ENCODE results near the gene MPP4.

The MPP4 gene

GRCh38 chr2:201630577-201630976, 67.9 kb downstream of the MPP4 start:
- no peak for DNase-seq (ENCODE audit: low read depth in 2 of 3, low spot score in 2 of 3)

DNA sequence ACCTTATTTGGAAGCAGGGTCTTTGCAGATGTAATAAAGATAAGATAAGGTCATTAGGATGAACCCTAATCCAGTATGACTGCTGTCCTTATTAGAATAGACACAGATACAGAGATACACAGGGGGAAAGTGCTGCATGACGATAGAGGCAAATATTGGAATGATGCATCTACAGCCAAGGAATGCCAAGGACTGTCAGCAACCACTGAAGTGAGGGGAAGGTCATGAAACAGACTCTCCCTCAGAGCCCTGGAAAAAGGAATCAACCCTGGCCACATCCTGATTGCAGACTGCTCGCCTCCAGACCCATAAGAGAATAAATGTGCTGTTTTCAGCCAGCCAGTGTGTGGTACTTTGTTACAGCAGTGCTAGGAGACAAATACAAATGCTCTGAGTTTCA, 69.9 kb downstream of the MPP4 start:
- no peak for DNase-seq (ENCODE audit: low read depth in 2 of 3, low spot score in 2 of 3)

DNA sequence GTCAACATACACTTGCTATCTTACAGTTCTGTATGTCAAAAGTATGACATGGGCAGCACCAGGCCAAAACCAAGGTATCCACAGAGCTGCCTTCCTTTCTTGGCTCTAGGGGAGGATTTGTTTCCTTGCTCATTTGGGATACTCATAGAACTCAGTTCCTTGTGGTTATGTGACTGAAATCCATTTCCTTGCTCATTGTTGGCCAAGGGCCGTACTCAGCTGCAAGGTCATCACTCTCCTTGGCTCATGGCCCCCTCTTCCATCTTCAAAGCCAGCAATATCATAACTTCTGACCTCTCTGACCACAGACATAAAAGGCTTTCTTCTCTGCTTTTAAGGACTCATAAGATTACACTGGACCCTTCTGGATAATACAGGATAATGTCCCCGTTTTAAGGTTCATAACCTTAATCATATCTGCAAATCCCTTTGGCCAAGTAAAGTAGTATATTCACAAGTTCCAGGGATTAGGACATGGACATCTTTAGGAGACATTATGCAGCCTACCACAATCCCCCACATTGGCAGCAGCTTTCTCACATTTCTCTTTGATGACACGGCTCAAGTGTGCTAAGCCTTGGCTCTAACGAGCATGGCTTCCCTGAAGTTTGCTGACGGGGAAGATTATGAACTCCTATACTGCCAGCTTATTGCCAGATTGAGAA, 76.0 kb downstream of the MPP4 start:
- DNase-seq (ENCODE audit: low read depth in 2 of 3, low spot score in 2 of 3), result no peak

- no peak for DNase-seq (ENCODE audit: low read depth in 2 of 3, low spot score in 2 of 3)
Measured at GRCh38 chr2:201621293-201621999, 77.0 kb downstream of the MPP4 start.

GRCh38 chr2:201618744-201619662, 79.4 kb downstream of the MPP4 start:
- no peak for DNase-seq (ENCODE audit: low read depth in 2 of 3, low spot score in 2 of 3)

- no peak for DNase-seq (ENCODE audit: low read depth in 2 of 3, low spot score in 2 of 3)
Measured at GRCh38 chr2:201608021-201608420, 90.4 kb downstream of the MPP4 start.

GRCh38 chr2:201607568-201607967, 90.9 kb downstream of the MPP4 start:
- no peak for DNase-seq (ENCODE audit: low read depth in 2 of 3, low spot score in 2 of 3)

GRCh38 chr2:201600906-201601305, 97.5 kb downstream of the MPP4 start:
- DNase-seq (ENCODE audit: low read depth in 2 of 3, low spot score in 2 of 3), result no peak

- no peak for DNase-seq (ENCODE audit: low read depth in 2 of 3, low spot score in 2 of 3)
Measured at GRCh38 chr2:201597397-201597796, 101.0 kb downstream of the MPP4 start.

Measured in activated CD8-positive, alpha-beta memory T cell treated with anti-CD3 and anti-CD28 coated beads for 48 hours (primary cell).